Measurements from ENCODE around the gene CNOT8. TPM values are rescaled to one million over a fixed set of nuclear protein-coding genes. Genes with fewer than 3 reads are reported as not detected.

Gene CNOT8
- total and polyA plus RNA-seq, 10 donors: 46.3 to 93.5 (median 69.1) TPM

DNA sequence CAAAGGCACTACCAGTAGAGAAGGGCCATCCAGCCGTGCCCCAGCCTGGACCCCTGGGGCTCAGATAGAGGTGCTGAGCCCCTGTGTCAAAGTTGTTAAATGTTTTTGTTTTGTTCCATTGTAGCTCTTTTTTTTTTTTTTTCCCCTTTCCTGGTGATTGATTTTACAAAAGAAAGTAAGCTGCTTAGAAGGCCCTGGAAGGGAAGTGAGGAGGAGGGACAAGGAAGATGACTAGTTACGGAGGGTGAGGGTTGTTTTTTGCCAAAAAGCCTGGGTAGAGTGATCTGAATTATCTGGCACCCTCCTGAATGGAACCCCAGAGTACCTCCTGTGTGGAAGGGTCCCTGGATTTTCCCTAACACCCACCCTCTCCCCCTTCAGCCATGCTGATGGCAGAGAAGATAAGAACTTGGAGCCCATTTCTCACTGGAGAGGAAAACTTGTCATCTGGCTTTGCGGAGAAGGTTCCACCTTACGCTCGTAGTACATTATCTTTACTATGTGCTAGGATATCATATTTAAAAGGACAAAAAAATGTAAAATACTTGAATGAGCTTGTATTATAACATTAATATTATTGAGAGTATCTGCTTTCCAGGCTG is 41.4 kb upstream of the CNOT8 start:
- no peaks in the 10 kb centered on the region for H3K9me3 ChIP-seq
- no peaks in the 10 kb centered on the region for H3K27me3 ChIP-seq (replicated peaks in 1 of 7)
- H3K36me3 ChIP-seq: peaks cover 0 to 100% (median 51%) of the 10 kb centered on the region in 6 donors
- WGBS, 5 donors: 85 to 95% (median 91%) methylated on average over 5 of the region's 5 CpGs
- peak overlapping the region in 1 of 8 donors; percentile 56 for H3K27ac ChIP-seq
- TF ChIP-seq POLR2AphosphoS5 (IDR thresholded peaks at IDR 0.05): no peak
- no peak for TF ChIP-seq POLR2A (IDR thresholded peaks at IDR 0.05)
- TF ChIP-seq CTCF (IDR thresholded peaks at IDR 0.05 in 8 of 11, conservative IDR thresholded peaks at IDR 0.05 in 3 of 11): no peak
- peaks cover 0 to 39% (median 19%) of the 10 kb centered on the region in 6 donors for H3K4me1 ChIP-seq
- no peak for DNase-seq
- intact Hi-C loops (cut with DNase I; ENCODE audit: low total_unique reads): loop anchor here (10.0 kb wide), 1 partner anchor 62 kb away; the partner anchor contains the start of gene LARP1
- H3K4me3 ChIP-seq: no peak overlapping the region

DNA sequence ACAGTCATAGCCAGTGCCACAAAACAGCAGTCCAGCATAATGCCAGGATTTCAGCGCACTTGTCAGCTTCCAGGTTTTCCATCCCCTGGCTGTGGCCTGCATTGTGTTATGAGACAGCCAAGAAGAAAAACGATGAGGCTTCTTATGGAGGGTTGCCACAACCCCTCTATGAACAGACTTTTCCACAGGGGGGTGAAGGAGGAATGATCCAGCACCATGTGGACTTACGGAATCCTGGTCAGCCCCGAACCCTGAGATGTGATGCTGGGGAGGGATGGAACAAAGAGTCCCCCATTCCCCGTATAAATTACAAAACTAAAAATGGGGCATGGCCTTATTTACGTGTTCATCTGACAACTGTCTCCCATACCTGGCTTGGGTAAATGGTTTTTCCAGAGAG is 40.6 kb upstream of the CNOT8 start:
- Histone ChIP-seq H3K4me3 (no peak overlapping the region), H3K36me3 (peaks cover 0 to 100% (median 50%) of the 10 kb centered on the region in 6 donors), H3K4me1 (peaks cover 0 to 30% (median 12%) of the 10 kb centered on the region in 6 donors), H3K27me3 (replicated peaks in 1 of 7) (no peaks in the 10 kb centered on the region), H3K9me3 (no peaks in the 10 kb centered on the region), H3K27ac (peak overlapping the region in 6 of 8 donors; percentile 2 to 62 (median 40))
- intact Hi-C loops (cut with DNase I; ENCODE audit: low total_unique reads): loop anchor here (10.0 kb wide), 1 partner anchor 63 kb away; the partner anchor contains the start of gene LARP1
- no peak for TF ChIP-seq CTCF (IDR thresholded peaks at IDR 0.05 in 8 of 11, conservative IDR thresholded peaks at IDR 0.05 in 3 of 11)
- no peak for TF ChIP-seq POLR2AphosphoS5 (IDR thresholded peaks at IDR 0.05)
- no peak for TF ChIP-seq POLR2A (IDR thresholded peaks at IDR 0.05)
- 90 to 95% (median 93%) methylated on average over 6 of the region's 6 CpGs for WGBS, 5 donors
- DNase-seq: no peak

- Histone ChIP-seq H3K27me3 (replicated peaks in 1 of 7) (no peaks in the 10 kb centered on the region), H3K9me3 (no peaks in the 10 kb centered on the region), H3K27ac (peak overlapping the region; percentile 2 to 62 (median 28)), H3K36me3 (peaks cover 0 to 100% (median 47%) of the 10 kb centered on the region in 6 donors), H3K4me3 (no peak overlapping the region), H3K4me1 (peaks cover 0 to 23% (median 6%) of the 10 kb centered on the region in 6 donors)
- intact Hi-C loops (cut with DNase I; ENCODE audit: low total_unique reads): loop anchor here (10.0 kb wide), 1 partner anchor 64 kb away; the partner anchor contains the start of gene LARP1
- DNase-seq: peak; percentile 20
- TF ChIP-seq POLR2AphosphoS5 (IDR thresholded peaks at IDR 0.05): peak in 1 of 3 donors; percentile 23
- no peak for TF ChIP-seq CTCF (IDR thresholded peaks at IDR 0.05 in 8 of 11, conservative IDR thresholded peaks at IDR 0.05 in 3 of 11)
- no peak for TF ChIP-seq POLR2A (IDR thresholded peaks at IDR 0.05)
- WGBS, 5 donors: 70 to 85% (median 77%) methylated on average over 2 of the region's 2 CpGs
These were observed 39.8 kb upstream of the CNOT8 start for GRCh38 chr5:154818471-154819116.

GRCh38 chr5:154819546-154819945 is 38.9 kb upstream of the CNOT8 start:
- Histone ChIP-seq H3K4me3 (no peak overlapping the region), H3K27me3 (replicated peaks in 1 of 7) (no peaks in the 10 kb centered on the region), H3K4me1 (peaks cover 0 to 19% (median 1%) of the 10 kb centered on the region in 6 donors), H3K36me3 (peaks cover 0 to 100% (median 39%) of the 10 kb centered on the region in 6 donors), H3K27ac (peak overlapping the region in 6 of 8 donors; percentile 2 to 62 (median 38)), H3K9me3 (no peaks in the 10 kb centered on the region)
- WGBS, 5 donors: 86 to 89% (median 87%) methylated on average over 7 of the region's 7 CpGs
- TF ChIP-seq POLR2A (IDR thresholded peaks at IDR 0.05): no peak
- no peak for TF ChIP-seq POLR2AphosphoS5 (IDR thresholded peaks at IDR 0.05)
- no peak for TF ChIP-seq CTCF (IDR thresholded peaks at IDR 0.05 in 8 of 11, conservative IDR thresholded peaks at IDR 0.05 in 3 of 11)
- peak; percentile 34 for DNase-seq
- intact Hi-C loops (cut with DNase I; ENCODE audit: low total_unique reads): loop anchor here (10.0 kb wide), 1 partner anchor 65 kb away; the partner anchor contains the start of gene LARP1
